MM.1S (cell line): Measurements from ENCODE around the gene PRDM10.

Experiments
- CTCF ChIP-seq: fragments of 300-600 bp; sonication (generic); IDR thresholded peaks from 2 replicates; pipeline ENCODE4 v1.5.1; 2016; ENCODE audit warnings: antibody characterized with exemption, low read length, mixed read lengths
- EZH2 ChIP-seq: fragments of 300-600 bp; sonication (generic); optimal IDR thresholded peaks from 2 replicates; pipeline ENCODE3; 2017; ENCODE audit warnings: low read depth, mild to moderate bottlenecking, antibody characterized with exemption, low read length, mixed read lengths
- EZH2phosphoT487 ChIP-seq: fragments of 300-600 bp; sonication (generic); IDR thresholded peaks from 2 replicates; pipeline ENCODE4 v1.6.1; 2018; ENCODE audit warnings: antibody characterized with exemption, low read length

- TF ChIP-seq EZH2 (no peak), EZH2phosphoT487 (no peak), CTCF (no peak)
These were observed 35.4 kb upstream of the PRDM10 start for GRCh38 chr11:130037881-130038585.
